ENCODE results near the gene SLC38A7. TPM values are rescaled to one million over a fixed set of nuclear protein-coding genes. Genes with fewer than 3 reads are reported as not detected.

SLC38A7 gene
- total and polyA plus RNA-seq, 2 of the 13 experiments (the other 11 are each of a cell fraction or from before 2014, with no cell fraction given), result 13.2 to 14.1 TPM

DNA sequence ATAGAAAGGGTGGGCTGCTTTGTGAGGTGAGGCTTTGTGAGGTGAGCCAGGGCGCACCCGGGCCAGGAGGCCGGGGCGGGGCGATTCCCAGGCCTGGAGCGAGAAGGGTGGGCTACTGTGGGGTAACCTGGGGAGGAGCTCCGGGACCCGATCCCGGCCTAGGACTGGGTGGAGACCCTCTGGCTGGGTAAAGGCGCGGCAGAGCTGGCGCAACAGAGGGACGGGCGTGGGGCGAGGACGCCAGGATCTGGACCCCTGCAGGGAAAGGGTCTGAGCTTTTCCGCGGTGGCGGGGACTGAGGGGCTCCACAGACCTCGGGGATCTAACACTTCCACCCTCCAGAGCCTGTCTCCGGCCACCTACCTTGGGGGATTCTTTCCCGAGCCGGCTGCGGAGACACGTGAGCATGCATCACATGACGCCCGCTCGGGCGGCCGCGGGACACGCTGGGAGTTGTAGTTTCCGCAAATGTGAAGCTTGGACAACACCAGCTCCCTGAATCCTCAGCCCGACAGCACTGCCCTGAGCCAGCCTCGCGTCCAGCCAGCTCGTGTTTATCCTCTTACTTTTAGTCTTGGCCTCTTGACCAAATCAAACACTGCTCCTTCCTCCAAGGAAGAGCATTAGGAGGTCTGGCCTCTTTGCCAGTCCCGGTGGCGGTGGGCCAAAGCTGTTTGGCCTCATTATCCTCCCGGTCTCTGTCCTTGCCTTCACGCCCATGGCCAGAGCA lies at the start of gene SLC38A7 (continued):
- TF ChIP-seq, protein P1, sequence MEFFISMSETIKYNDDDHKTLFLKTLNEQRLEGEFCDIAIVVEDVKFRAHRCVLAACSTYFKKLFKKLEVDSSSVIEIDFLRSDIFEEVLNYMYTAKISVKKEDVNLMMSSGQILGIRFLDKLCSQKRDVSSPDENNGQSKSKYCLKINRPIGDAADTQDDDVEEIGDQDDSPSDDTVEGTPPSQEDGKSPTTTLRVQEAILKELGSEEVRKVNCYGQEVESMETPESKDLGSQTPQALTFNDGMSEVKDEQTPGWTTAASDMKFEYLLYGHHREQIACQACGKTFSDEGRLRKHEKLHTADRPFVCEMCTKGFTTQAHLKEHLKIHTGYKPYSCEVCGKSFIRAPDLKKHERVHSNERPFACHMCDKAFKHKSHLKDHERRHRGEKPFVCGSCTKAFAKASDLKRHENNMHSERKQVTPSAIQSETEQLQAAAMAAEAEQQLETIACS (CRISPR knock-in tag; IDR thresholded peaks at IDR 0.05), result no peak
- TF ChIP-seq FOXO1 (CRISPR knock-in tag; IDR thresholded peaks at IDR 0.05) (no peak; the same call in 1 of the 2 replicates), HMG20A (CRISPR knock-in tag; IDR thresholded peaks at IDR 0.05; ENCODE audit: borderline replicate concordance) (no peak), ZNF10 (CRISPR knock-in tag; IDR thresholded peaks at IDR 0.05; ENCODE audit: borderline replicate concordance, low read depth) (no peak), ZNF83 (CRISPR knock-in tag; IDR thresholded peaks at IDR 0.05; ENCODE audit: borderline replicate concordance) (peak; percentile 79; the same call in 1 of the 2 replicates), ZNF251 (CRISPR knock-in tag; IDR thresholded peaks at IDR 0.05) (no peak), ZNF530 (CRISPR knock-in tag; IDR thresholded peaks at IDR 0.05; ENCODE audit: low read depth) (no peak), U2AF2 (IDR thresholded peaks at IDR 0.05; ENCODE audit: low read depth, low read length) (0 out of 2 replicates have a peak, but pooled peaks have one; percentile 48)
- TF ChIP-seq, protein P2, sequence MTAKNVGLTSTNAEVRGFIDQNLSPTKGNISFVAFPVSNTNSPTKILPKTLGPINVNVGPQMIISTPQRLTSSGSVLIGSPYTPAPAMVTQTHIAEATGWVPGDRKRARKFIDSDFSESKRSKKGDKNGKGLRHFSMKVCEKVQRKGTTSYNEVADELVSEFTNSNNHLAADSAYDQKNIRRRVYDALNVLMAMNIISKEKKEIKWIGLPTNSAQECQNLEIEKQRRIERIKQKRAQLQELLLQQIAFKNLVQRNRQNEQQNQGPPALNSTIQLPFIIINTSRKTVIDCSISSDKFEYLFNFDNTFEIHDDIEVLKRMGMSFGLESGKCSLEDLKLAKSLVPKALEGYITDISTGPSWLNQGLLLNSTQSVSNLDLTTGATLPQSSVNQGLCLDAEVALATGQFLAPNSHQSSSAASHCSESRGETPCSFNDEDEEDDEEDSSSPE (CRISPR knock-in tag; IDR thresholded peaks at IDR 0.05), result peak; percentile 60
- TF ChIP-seq, protein P3, sequence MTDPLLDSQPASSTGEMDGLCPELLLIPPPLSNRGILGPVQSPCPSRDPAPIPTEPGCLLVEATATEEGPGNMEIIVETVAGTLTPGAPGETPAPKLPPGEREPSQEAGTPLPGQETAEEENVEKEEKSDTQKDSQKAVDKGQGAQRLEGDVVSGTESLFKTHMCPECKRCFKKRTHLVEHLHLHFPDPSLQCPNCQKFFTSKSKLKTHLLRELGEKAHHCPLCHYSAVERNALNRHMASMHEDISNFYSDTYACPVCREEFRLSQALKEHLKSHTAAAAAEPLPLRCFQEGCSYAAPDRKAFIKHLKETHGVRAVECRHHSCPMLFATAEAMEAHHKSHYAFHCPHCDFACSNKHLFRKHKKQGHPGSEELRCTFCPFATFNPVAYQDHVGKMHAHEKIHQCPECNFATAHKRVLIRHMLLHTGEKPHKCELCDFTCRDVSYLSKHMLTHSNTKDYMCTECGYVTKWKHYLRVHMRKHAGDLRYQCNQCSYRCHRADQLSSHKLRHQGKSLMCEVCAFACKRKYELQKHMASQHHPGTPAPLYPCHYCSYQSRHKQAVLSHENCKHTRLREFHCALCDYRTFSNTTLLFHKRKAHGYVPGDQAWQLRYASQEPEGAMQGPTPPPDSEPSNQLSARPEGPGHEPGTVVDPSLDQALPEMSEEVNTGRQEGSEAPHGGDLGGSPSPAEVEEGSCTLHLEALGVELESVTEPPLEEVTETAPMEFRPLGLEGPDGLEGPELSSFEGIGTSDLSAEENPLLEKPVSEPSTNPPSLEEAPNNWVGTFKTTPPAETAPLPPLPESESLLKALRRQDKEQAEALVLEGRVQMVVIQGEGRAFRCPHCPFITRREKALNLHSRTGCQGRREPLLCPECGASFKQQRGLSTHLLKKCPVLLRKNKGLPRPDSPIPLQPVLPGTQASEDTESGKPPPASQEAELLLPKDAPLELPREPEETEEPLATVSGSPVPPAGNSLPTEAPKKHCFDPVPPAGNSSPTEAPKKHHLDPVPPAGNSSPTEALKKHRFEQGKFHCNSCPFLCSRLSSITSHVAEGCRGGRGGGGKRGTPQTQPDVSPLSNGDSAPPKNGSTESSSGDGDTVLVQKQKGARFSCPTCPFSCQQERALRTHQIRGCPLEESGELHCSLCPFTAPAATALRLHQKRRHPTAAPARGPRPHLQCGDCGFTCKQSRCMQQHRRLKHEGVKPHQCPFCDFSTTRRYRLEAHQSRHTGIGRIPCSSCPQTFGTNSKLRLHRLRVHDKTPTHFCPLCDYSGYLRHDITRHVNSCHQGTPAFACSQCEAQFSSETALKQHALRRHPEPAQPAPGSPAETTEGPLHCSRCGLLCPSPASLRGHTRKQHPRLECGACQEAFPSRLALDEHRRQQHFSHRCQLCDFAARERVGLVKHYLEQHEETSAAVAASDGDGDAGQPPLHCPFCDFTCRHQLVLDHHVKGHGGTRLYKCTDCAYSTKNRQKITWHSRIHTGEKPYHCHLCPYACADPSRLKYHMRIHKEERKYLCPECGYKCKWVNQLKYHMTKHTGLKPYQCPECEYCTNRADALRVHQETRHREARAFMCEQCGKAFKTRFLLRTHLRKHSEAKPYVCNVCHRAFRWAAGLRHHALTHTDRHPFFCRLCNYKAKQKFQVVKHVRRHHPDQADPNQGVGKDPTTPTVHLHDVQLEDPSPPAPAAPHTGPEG (CRISPR knock-in tag; IDR thresholded peaks at IDR 0.05), result no peak
- TF ChIP-seq, protein P4, sequence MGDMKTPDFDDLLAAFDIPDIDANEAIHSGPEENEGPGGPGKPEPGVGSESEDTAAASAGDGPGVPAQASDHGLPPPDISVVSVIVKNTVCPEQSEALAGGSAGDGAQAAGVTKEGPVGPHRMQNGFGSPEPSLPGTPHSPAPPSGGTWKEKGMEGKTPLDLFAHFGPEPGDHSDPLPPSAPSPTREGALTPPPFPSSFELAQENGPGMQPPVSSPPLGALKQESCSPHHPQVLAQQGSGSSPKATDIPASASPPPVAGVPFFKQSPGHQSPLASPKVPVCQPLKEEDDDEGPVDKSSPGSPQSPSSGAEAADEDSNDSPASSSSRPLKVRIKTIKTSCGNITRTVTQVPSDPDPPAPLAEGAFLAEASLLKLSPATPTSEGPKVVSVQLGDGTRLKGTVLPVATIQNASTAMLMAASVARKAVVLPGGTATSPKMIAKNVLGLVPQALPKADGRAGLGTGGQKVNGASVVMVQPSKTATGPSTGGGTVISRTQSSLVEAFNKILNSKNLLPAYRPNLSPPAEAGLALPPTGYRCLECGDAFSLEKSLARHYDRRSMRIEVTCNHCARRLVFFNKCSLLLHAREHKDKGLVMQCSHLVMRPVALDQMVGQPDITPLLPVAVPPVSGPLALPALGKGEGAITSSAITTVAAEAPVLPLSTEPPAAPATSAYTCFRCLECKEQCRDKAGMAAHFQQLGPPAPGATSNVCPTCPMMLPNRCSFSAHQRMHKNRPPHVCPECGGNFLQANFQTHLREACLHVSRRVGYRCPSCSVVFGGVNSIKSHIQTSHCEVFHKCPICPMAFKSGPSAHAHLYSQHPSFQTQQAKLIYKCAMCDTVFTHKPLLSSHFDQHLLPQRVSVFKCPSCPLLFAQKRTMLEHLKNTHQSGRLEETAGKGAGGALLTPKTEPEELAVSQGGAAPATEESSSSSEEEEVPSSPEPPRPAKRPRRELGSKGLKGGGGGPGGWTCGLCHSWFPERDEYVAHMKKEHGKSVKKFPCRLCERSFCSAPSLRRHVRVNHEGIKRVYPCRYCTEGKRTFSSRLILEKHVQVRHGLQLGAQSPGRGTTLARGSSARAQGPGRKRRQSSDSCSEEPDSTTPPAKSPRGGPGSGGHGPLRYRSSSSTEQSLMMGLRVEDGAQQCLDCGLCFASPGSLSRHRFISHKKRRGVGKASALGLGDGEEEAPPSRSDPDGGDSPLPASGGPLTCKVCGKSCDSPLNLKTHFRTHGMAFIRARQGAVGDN (CRISPR knock-in tag; IDR thresholded peaks at IDR 0.05), result peak; percentile 91
- TF ChIP-seq, protein P5, sequence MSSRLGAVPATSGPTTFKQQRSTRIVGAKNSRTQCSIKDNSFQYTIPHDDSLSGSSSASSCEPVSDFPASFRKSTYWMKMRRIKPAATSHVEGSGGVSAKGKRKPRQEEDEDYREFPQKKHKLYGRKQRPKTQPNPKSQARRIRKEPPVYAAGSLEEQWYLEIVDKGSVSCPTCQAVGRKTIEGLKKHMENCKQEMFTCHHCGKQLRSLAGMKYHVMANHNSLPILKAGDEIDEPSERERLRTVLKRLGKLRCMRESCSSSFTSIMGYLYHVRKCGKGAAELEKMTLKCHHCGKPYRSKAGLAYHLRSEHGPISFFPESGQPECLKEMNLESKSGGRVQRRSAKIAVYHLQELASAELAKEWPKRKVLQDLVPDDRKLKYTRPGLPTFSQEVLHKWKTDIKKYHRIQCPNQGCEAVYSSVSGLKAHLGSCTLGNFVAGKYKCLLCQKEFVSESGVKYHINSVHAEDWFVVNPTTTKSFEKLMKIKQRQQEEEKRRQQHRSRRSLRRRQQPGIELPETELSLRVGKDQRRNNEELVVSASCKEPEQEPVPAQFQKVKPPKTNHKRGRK (CRISPR knock-in tag; IDR thresholded peaks at IDR 0.05), result no peak
- TF ChIP-seq, protein P6, sequence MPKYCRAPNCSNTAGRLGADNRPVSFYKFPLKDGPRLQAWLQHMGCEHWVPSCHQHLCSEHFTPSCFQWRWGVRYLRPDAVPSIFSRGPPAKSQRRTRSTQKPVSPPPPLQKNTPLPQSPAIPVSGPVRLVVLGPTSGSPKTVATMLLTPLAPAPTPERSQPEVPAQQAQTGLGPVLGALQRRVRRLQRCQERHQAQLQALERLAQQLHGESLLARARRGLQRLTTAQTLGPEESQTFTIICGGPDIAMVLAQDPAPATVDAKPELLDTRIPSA (CRISPR knock-in tag; IDR thresholded peaks at IDR 0.05; ENCODE audit: borderline replicate concordance), result no peak; the same call in 1 of the 2 replicates

All from HepG2 (cell line).